ENCODE data around the gene FXYD3. TPM values are rescaled to one million over a fixed set of nuclear protein-coding genes. Genes with fewer than 3 reads are reported as not detected.

Gene FXYD3
- total RNA-seq, 1 donor from 2014 or later = not detected

DNA sequence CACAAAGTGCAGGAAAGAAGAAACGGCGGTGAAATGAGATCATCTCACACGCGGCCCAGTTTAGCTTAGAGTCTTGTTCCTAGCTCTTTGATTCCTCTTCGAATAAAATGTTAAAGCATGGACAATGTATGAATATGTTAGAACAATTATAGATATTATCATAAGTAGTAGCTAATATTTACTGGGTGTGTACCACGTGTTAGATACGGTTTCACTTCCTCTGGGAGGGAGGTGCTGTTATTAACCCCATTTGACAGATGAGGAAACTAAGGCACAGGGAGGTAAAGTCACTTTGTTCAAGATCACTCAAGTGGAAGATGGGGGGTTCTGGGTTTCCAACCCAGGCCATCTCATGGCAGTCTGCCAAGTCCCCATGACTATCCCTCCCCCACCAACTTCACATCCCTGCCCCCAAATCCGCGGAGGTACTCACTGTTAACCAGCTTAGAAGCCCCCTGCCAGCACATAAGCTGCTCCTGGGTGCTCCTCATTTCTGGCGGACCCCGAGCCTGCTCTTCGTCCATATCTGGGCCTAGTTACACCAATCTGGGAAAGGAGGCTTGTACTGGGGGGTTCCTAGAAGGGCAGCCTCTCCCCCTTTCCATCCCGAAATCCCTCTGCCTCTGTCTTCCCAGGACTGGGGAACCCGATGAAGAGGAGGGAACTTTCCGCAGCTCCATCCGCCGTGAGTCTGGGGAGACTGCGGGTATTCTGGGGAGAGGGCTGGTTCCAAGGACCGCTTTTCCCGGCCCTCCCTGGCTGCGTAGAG is 26.4 kb downstream of the FXYD3 start:
- DNase-seq = no peak
- Mint-ChIP-seq H3K9me3 (ENCODE audit: unreplicated experiment) (peaks cover 6% of the 10 kb centered on the region), H3K4me1 (ENCODE audit: low read depth, unreplicated experiment) (peaks cover 31% of the 10 kb centered on the region), H3K27me3 (ENCODE audit: unreplicated experiment) (peaks cover 19% of the 10 kb centered on the region), H3K27ac (ENCODE audit: unreplicated experiment) (no peak overlapping the region), H3K4me3 (ENCODE audit: unreplicated experiment) (peak overlapping the region; percentile 75), H3K36me3 (ENCODE audit: unreplicated experiment) (no peaks in the 10 kb centered on the region)
- TF ChIP-seq, protein P1, sequence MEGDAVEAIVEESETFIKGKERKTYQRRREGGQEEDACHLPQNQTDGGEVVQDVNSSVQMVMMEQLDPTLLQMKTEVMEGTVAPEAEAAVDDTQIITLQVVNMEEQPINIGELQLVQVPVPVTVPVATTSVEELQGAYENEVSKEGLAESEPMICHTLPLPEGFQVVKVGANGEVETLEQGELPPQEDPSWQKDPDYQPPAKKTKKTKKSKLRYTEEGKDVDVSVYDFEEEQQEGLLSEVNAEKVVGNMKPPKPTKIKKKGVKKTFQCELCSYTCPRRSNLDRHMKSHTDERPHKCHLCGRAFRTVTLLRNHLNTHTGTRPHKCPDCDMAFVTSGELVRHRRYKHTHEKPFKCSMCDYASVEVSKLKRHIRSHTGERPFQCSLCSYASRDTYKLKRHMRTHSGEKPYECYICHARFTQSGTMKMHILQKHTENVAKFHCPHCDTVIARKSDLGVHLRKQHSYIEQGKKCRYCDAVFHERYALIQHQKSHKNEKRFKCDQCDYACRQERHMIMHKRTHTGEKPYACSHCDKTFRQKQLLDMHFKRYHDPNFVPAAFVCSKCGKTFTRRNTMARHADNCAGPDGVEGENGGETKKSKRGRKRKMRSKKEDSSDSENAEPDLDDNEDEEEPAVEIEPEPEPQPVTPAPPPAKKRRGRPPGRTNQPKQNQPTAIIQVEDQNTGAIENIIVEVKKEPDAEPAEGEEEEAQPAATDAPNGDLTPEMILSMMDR (IDR thresholded peaks at IDR 0.05; ENCODE audit: partially characterized antibody, unreplicated experiment) = no peak

DNA sequence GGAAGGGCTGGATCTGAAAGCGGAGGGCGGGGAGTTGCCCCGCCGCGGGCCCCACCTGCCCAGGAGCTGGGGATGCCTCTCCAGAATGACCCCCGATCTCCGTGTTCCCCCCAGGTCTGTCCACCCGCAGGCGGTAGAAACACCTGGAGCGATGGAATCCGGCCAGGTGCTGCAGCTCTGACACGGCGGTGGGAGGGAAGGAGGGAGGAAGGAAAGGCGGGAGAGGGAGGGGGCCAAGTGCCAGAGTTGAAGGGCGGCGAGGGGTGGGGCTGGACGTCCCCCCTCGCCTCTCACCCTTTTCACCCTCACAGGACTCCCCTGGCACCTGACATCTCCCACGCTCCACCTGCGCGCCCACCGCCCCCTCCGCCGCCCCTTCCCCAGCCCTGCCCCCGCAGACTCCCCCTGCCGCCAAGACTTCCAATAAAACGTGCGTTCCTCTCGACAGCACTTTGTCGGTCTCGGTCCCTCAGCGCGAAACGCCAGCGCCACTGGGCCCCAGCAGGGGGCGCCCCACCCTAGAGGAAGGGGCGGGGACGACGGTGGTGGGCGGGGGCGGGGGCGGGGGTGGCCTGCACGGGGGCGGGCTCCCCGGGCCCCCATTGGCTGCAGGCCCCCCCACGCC is 27.1 kb downstream of the FXYD3 start:
- Mint-ChIP-seq H3K27ac (ENCODE audit: unreplicated experiment) (no peak overlapping the region), H3K36me3 (ENCODE audit: unreplicated experiment) (no peaks in the 10 kb centered on the region), H3K27me3 (ENCODE audit: unreplicated experiment) (peaks cover 17% of the 10 kb centered on the region), H3K4me3 (ENCODE audit: unreplicated experiment) (no peak overlapping the region), H3K4me1 (ENCODE audit: low read depth, unreplicated experiment) (peaks cover 29% of the 10 kb centered on the region), H3K9me3 (ENCODE audit: unreplicated experiment) (peaks cover 6% of the 10 kb centered on the region)
- TF ChIP-seq, protein P1 (IDR thresholded peaks at IDR 0.05; ENCODE audit: partially characterized antibody, unreplicated experiment) = peak; percentile 91
- peak; percentile 84 for DNase-seq

DNA sequence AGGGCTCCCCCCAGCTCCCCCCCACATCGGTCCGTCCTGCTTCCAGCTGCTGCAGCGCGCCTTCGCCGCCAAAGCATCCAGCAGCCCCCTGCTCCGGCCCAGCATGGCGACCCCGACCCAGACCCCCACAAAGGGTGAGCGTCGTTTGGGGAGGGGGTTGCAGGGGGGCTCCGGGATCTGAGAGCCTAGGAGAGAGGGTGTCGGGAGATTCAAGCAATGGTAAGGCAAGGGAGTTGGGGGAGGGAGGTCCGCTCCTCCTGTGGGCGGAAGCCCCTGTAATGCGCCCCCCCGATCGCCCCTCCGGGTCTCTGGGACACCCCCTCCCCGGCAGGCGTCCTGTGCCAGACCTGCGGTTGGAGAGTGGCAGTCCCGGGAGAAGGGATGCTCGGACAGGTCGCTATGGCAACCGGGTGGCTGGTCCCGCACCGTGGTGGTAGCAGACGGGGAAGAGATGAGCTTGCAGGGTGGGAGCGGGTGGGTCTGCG is 27.6 kb downstream of the FXYD3 start, which contains the start of gene FXYD7:
FXYD7 (plus strand) TSS at position 25 of the 485 bp plus-strand sequence; CDS start at position 104, 79 bp downstream.
- peaks cover 6% of the 10 kb centered on the region for H3K9me3 Mint-ChIP-seq (ENCODE audit: unreplicated experiment)
- H3K36me3 Mint-ChIP-seq (ENCODE audit: unreplicated experiment) = no peaks in the 10 kb centered on the region
- peaks cover 24% of the 10 kb centered on the region for H3K4me1 Mint-ChIP-seq (ENCODE audit: low read depth, unreplicated experiment)
- peak; percentile 82 for DNase-seq
- peaks cover 17% of the 10 kb centered on the region for H3K27me3 Mint-ChIP-seq (ENCODE audit: unreplicated experiment)
- TF ChIP-seq, protein P1 (IDR thresholded peaks at IDR 0.05; ENCODE audit: partially characterized antibody, unreplicated experiment) = peak; percentile 70
- peak within 1 kb of the TSS; percentile 56 for H3K27ac Mint-ChIP-seq (ENCODE audit: unreplicated experiment)
- peak within 1 kb of the TSS; percentile 89 for H3K4me3 Mint-ChIP-seq (ENCODE audit: unreplicated experiment)

DNA sequence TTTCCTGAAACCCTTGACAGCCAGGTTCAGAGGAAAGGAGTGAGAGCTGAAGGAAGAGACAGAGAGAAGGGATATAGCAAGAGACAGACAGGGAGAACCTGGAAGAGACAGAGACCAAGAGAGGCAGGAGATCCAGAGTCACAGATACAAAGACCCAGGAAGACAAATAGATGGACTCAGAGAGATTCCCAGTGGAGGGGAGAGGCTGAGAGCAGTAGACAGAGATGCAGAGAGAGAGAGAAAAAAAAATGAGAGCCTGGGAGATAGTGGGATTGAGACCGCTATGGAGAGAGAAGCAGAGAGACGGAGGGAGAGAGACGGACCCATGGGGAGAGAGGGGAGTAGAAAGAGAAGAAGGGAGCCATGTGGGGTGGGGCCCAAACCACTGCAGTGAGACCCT is 28.2 kb downstream of the FXYD3 start:
- H3K27me3 Mint-ChIP-seq (ENCODE audit: unreplicated experiment) = peaks cover 17% of the 10 kb centered on the region
- H3K27ac Mint-ChIP-seq (ENCODE audit: unreplicated experiment) = peak overlapping the region; percentile 56
- H3K9me3 Mint-ChIP-seq (ENCODE audit: unreplicated experiment) = peaks cover 6% of the 10 kb centered on the region
- no peak for DNase-seq
- H3K4me1 Mint-ChIP-seq (ENCODE audit: low read depth, unreplicated experiment) = peaks cover 24% of the 10 kb centered on the region
- H3K4me3 Mint-ChIP-seq (ENCODE audit: unreplicated experiment) = peak overlapping the region; percentile 89
- H3K36me3 Mint-ChIP-seq (ENCODE audit: unreplicated experiment) = no peaks in the 10 kb centered on the region
- TF ChIP-seq, protein P1 (IDR thresholded peaks at IDR 0.05; ENCODE audit: partially characterized antibody, unreplicated experiment) = no peak

DNA sequence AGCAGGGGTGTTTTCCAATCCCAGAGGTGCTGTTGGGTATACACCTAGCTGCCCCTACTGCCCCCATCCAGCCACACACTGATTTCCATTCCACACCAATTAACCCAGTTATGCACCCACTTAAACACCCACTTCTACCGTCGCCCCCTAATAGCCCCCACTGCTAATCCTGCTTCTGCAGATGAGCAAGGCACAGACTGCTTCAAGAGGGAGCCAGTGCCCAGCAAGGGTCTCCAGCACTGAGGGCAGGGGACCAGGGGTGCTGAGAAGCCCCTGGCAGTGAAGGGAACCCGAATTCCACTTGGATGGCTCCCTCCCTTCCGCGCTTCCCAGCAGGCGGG is 28.6 kb downstream of the FXYD3 start:
- peaks cover 17% of the 10 kb centered on the region for H3K27me3 Mint-ChIP-seq (ENCODE audit: unreplicated experiment)
- peaks cover 20% of the 10 kb centered on the region for H3K4me1 Mint-ChIP-seq (ENCODE audit: low read depth, unreplicated experiment)
- no peak for DNase-seq
- no peaks in the 10 kb centered on the region for H3K36me3 Mint-ChIP-seq (ENCODE audit: unreplicated experiment)
- TF ChIP-seq, protein P1 (IDR thresholded peaks at IDR 0.05; ENCODE audit: partially characterized antibody, unreplicated experiment) = no peak
- peak overlapping the region; percentile 56 for H3K27ac Mint-ChIP-seq (ENCODE audit: unreplicated experiment)
- H3K9me3 Mint-ChIP-seq (ENCODE audit: unreplicated experiment) = peaks cover 6% of the 10 kb centered on the region
- H3K4me3 Mint-ChIP-seq (ENCODE audit: unreplicated experiment) = peak overlapping the region; percentile 89
